ENCODE results near the gene LTBP1. TPM values are rescaled to one million over a fixed set of nuclear protein-coding genes. Genes with fewer than 3 reads are reported as not detected.

The LTBP1 gene
- total and polyA plus RNA-seq, 2 donors, result 97.7 to 175 TPM

- no peak overlapping the region for H3K4me3 ChIP-seq (ENCODE audit: low read depth, low read length)
- peaks cover 2% of the 10 kb centered on the region for H3K36me3 ChIP-seq (ENCODE audit: insufficient read depth)
- 71% methylated on average over 8 of the region's 8 CpGs for WGBS
- no peak overlapping the region for H3K27ac ChIP-seq (ENCODE audit: low read depth)
- DNase-seq (ENCODE audit: extremely low spot score), result no peak
- no peaks in the 10 kb centered on the region for H3K4me1 ChIP-seq (ENCODE audit: insufficient read depth)
These were observed 424.0 kb downstream of the LTBP1 start for GRCh38 chr2:33370636-33371265.

GRCh38 chr2:33371304-33372090 is 424.7 kb downstream of the LTBP1 start:
- Histone ChIP-seq H3K4me1 (ENCODE audit: insufficient read depth) (no peaks in the 10 kb centered on the region), H3K36me3 (ENCODE audit: insufficient read depth) (peaks cover 2% of the 10 kb centered on the region), H3K4me3 (ENCODE audit: low read depth, low read length) (no peak overlapping the region), H3K27ac (ENCODE audit: low read depth) (no peak overlapping the region)
- 81% methylated on average over 8 of the region's 8 CpGs for WGBS
- DNase-seq (ENCODE audit: extremely low spot score), result no peak

- DNase-seq (ENCODE audit: extremely low spot score), result no peak
- H3K4me3 ChIP-seq (ENCODE audit: low read depth, low read length), result no peak overlapping the region
- no peak overlapping the region for H3K27ac ChIP-seq (ENCODE audit: low read depth)
- no peaks in the 10 kb centered on the region for H3K4me1 ChIP-seq (ENCODE audit: insufficient read depth)
- WGBS, result 49% methylated on average over 5 of the region's 5 CpGs
- H3K36me3 ChIP-seq (ENCODE audit: insufficient read depth), result peaks cover 2% of the 10 kb centered on the region
These were observed 426.3 kb downstream of the LTBP1 start for GRCh38 chr2:33372940-33373553.

GRCh38 chr2:33373986-33374385 is 427.2 kb downstream of the LTBP1 start:
- WGBS, result 79% methylated on average over 5 of the region's 5 CpGs
- no peak for DNase-seq (ENCODE audit: extremely low spot score)
- Histone ChIP-seq H3K36me3 (ENCODE audit: insufficient read depth) (peaks cover 2% of the 10 kb centered on the region), H3K4me1 (ENCODE audit: insufficient read depth) (no peaks in the 10 kb centered on the region), H3K27ac (ENCODE audit: low read depth) (no peak overlapping the region), H3K4me3 (ENCODE audit: low read depth, low read length) (no peak overlapping the region)

- no peak overlapping the region for H3K4me3 ChIP-seq (ENCODE audit: low read depth, low read length)
- H3K36me3 ChIP-seq (ENCODE audit: insufficient read depth), result peaks cover 4% of the 10 kb centered on the region
- H3K4me1 ChIP-seq (ENCODE audit: insufficient read depth), result no peaks in the 10 kb centered on the region
- DNase-seq (ENCODE audit: extremely low spot score), result no peak
- 85% methylated on average over 7 of the region's 7 CpGs for WGBS
- no peak overlapping the region for H3K27ac ChIP-seq (ENCODE audit: low read depth)
These were observed 428.3 kb downstream of the LTBP1 start for GRCh38 chr2:33375054-33375453.

- no peak overlapping the region for H3K27ac ChIP-seq (ENCODE audit: low read depth)
- DNase-seq (ENCODE audit: extremely low spot score), result no peak
These were observed 430.3 kb downstream of the LTBP1 start for GRCh38 chr2:33377048-33377447.

GRCh38 chr2:33378556-33379210 is 431.9 kb downstream of the LTBP1 start:
- Histone ChIP-seq H3K36me3 (ENCODE audit: insufficient read depth) (peaks cover 2% of the 10 kb centered on the region), H3K27ac (ENCODE audit: low read depth) (no peak overlapping the region), H3K4me1 (ENCODE audit: insufficient read depth) (no peaks in the 10 kb centered on the region), H3K4me3 (ENCODE audit: low read depth, low read length) (no peak overlapping the region)
- WGBS, result 74% methylated on average over 4 of the region's 4 CpGs
- DNase-seq (ENCODE audit: extremely low spot score), result no peak

More at GRCh38 chr2:33377048-33377447, 430.3 kb downstream of the LTBP1 start:
- Histone ChIP-seq H3K4me1 (ENCODE audit: insufficient read depth) (no peaks in the 10 kb centered on the region), H3K4me3 (ENCODE audit: low read depth, low read length) (no peak overlapping the region), H3K36me3 (ENCODE audit: insufficient read depth) (peaks cover 2% of the 10 kb centered on the region)
- 81% methylated on average over 6 of the region's 6 CpGs for WGBS

GRCh38 chr2:33380001-33380609 is 433.4 kb downstream of the LTBP1 start:
- Histone ChIP-seq H3K36me3 (ENCODE audit: insufficient read depth) (peaks cover 2% of the 10 kb centered on the region), H3K27ac (ENCODE audit: low read depth) (no peak overlapping the region), H3K4me3 (ENCODE audit: low read depth, low read length) (no peak overlapping the region), H3K4me1 (ENCODE audit: insufficient read depth) (no peaks in the 10 kb centered on the region)
- no peak for DNase-seq (ENCODE audit: extremely low spot score)
- WGBS, result 82% methylated on average over 8 of the region's 8 CpGs

- Histone ChIP-seq H3K4me3 (ENCODE audit: low read depth, low read length) (no peak overlapping the region), H3K27ac (ENCODE audit: low read depth) (no peak overlapping the region), H3K4me1 (ENCODE audit: insufficient read depth) (no peaks in the 10 kb centered on the region), H3K36me3 (ENCODE audit: insufficient read depth) (peaks cover 2% of the 10 kb centered on the region)
- 78% methylated on average over 2 of the region's 2 CpGs for WGBS
- DNase-seq (ENCODE audit: extremely low spot score), result no peak
These were observed 434.0 kb downstream of the LTBP1 start for GRCh38 chr2:33380719-33381118.

- no peak overlapping the region for H3K4me3 ChIP-seq (ENCODE audit: low read depth, low read length)
- no peak for DNase-seq (ENCODE audit: extremely low spot score)
- 80% methylated on average over 4 of the region's 4 CpGs for WGBS
- H3K27ac ChIP-seq (ENCODE audit: low read depth), result no peak overlapping the region
- peaks cover 2% of the 10 kb centered on the region for H3K36me3 ChIP-seq (ENCODE audit: insufficient read depth)
- H3K4me1 ChIP-seq (ENCODE audit: insufficient read depth), result no peaks in the 10 kb centered on the region
These were observed 434.6 kb downstream of the LTBP1 start for GRCh38 chr2:33381301-33381858.

GRCh38 chr2:33383855-33384598 is 437.3 kb downstream of the LTBP1 start:
- Histone ChIP-seq H3K36me3 (ENCODE audit: insufficient read depth) (peaks cover 2% of the 10 kb centered on the region), H3K4me1 (ENCODE audit: insufficient read depth) (no peaks in the 10 kb centered on the region), H3K4me3 (ENCODE audit: low read depth, low read length) (no peak overlapping the region), H3K27ac (ENCODE audit: low read depth) (no peak overlapping the region)
- DNase-seq (ENCODE audit: extremely low spot score), result no peak
- 91% methylated on average over 8 of the region's 8 CpGs for WGBS

- H3K4me3 ChIP-seq (ENCODE audit: low read depth, low read length), result no peak overlapping the region
- WGBS, result 94% methylated on average over 2 of the region's 2 CpGs
- no peak overlapping the region for H3K27ac ChIP-seq (ENCODE audit: low read depth)
- H3K36me3 ChIP-seq (ENCODE audit: insufficient read depth), result peaks cover 2% of the 10 kb centered on the region
- H3K4me1 ChIP-seq (ENCODE audit: insufficient read depth), result no peaks in the 10 kb centered on the region
- no peak for DNase-seq (ENCODE audit: extremely low spot score)
These were observed 437.8 kb downstream of the LTBP1 start for GRCh38 chr2:33384599-33384961.
